Activated T-cell treated with anti-CD3 and anti-CD28 coated beads for 1 hour (primary cell): ENCODE data around the gene OTOR.
A peak's percentile ranks its signal among the peaks of the same experiment; 100 is the strongest.

Experiments
- DNase-seq: peaks from one replicate; pipeline ENCODE4 v3.0.0-alpha.2; 2020; ENCODE audit warnings: low read depth

OTOR gene, protein sequence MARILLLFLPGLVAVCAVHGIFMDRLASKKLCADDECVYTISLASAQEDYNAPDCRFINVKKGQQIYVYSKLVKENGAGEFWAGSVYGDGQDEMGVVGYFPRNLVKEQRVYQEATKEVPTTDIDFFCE

GRCh38 chr20:16748308-16748900 lies at the start of gene OTOR:
OTOR (plus strand) TSS chr20:16748358; CDS start chr20:16748402, 44 bp downstream.
- no peak for DNase-seq

GRCh38 chr20:16699293-16699692 lies 48.9 kb upstream of the OTOR start:
- DNase-seq = no peak

GRCh38 chr20:16701296-16701695 lies 46.9 kb upstream of the OTOR start:
- peak; percentile 7 for DNase-seq

DNA sequence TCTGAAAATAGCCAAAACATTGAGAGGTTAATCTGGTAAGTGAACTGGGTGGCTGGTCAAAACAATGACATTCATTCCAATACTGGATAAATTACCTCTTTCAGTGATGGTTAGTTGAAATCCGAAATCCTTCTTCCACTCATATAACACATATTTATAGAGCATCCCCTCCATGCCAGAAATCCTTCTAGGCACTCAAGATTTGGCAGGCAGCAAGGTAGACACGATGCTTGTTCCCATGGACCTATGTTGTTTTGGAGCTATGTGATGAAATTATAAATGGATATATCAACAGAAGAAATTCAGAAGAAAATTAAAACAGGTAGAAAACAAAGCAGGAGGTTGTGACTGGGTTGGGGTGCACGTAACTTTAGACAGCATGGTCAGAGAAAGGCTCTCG lies 44.6 kb upstream of the OTOR start:
- DNase-seq = no peak

- no peak for DNase-seq
These were observed 40.5 kb upstream of the OTOR start for GRCh38 chr20:16707674-16708073.

DNA sequence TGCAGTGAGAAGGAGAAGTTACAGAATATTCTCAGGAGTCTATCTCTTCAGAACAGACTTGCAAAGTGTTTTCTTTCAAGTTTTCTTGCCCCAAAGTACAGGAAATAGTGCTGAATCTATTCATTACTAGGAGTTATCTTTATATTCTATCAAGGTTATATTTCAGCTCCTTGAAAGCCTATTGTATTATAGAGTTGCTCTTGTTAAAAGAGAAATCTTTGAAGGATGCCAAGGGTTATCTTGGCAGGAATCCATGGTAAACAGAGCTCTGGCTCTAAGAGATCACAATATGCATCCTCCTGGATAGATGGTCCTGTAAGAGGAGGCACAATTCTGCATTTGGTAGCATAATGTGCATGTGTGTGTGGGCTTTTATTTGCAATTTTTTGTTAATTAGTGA lies 39.6 kb upstream of the OTOR start:
- DNase-seq = no peak

DNA sequence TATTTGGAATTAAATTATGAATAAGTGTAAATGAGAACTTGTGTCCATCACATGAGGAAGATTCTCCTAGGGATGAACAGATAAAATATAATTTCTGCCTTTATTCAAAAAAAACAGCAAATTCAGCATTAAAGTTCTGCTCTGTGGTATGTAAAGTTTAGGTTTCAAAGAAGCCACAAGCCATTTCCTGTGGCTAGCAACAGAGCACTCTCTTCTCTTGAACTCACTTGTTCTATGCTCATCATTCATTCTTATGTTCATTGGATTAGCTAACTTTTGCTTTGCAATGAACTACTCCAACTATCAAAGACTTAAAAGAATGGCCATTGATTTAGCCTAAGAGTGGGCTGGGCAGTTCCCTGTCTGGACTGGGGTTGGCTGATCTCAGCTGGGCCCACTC lies 39.1 kb upstream of the OTOR start:
- no peak for DNase-seq

GRCh38 chr20:16710781-16711180 lies 37.4 kb upstream of the OTOR start:
- no peak for DNase-seq

DNA sequence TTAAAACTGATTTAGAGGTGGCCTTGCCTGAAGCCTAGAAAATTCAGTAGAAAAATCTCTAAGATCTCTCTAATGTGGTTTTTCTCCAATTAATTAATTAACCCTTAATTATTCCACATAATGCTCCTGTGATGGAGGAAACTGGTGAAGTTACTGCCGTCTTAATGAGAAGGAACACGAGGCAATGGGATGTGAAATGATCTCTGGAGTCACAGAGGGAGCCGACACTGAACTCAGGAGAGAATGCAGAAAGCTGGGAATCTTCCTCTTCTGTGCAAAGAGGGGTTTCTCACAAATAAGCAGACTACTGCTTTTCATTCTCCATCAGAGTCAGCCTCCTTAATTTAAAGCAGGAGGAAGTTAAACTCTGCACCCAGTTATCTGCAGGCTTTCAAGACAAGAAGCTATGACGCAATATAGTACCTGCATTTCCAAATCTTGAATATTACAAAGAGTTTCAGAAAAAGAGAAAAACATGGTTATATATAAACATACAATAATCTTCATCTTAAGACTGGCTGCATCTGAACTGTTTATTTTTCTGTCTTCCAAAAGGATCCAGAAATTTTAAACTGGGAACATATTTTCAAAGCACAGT lies 36.4 kb upstream of the OTOR start:
- DNase-seq = no peak

DNA sequence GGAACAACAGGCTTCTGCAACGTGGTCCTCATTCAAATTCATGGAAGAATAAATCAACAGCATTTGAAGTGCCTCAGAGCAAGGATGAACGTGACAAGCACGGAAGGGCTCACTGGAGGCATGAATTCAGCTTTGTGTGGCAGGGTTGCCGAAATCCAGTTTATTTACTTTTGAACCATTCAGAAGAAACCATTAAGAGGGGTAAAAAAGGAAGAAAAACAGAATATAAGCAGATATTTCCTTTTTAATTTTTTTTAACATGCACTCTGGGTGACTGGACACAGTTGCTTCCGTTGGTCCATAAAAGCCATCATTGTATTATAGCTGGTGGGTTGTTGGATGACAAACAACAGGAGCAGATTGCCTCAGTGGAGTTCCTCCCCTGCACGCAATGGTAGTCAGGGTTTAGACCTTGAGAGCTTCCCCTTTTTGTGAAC lies 35.6 kb upstream of the OTOR start:
- DNase-seq = no peak

- DNase-seq = no peak
These were observed 35.1 kb upstream of the OTOR start for GRCh38 chr20:16713066-16713465.

GRCh38 chr20:16714242-16714641 lies 33.9 kb upstream of the OTOR start:
- DNase-seq = no peak

GRCh38 chr20:16714751-16715150 lies 33.4 kb upstream of the OTOR start:
- DNase-seq = no peak

DNA sequence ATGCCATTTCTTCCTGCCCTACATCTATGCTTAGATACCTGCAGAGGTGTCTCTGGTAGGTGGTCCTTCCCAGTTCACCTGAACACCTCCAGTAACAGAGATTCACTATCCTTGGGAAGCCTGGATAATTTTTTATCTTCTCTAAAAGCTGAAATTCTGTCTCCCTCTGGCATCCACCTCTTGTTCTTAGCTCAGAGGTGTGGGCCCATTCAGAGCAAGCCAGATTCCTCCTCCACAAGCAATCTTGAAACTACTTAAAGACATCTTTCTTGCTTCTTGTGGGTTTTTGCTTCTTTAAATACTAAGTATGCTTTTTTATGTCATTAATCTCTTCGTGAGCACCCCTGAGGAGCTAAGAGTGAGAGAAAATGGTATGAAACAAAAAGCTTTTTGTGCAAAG lies 28.7 kb upstream of the OTOR start:
- no peak for DNase-seq

DNA sequence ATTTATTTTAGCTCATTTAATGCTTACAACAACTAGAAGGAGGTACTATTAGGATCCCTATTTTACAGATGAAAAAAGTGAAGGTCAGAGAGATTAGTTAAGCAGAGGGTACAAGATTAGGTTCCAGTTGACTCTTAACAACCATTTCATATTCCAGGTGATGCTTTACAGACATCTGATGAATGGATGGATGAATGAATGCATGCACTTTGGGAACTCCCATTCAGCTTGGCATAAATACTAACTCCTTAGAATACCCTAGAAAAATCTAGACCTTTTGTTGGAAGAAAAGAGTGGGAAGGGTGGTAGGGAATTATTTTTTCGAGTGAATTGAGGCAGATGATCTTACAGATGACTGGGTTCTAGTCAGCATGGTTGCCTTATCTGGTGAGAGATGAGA lies 19.1 kb upstream of the OTOR start:
- DNase-seq = no peak

- DNase-seq = peak; percentile 79
These were observed 18.3 kb upstream of the OTOR start, which contains the start of gene SNRPB2 for GRCh38 chr20:16729565-16730460. SNRPB2 (plus strand) TSS chr20:16730026; CDS start chr20:16731703, 1,677 bp downstream.

- DNase-seq = no peak
These were observed 15.5 kb upstream of the OTOR start for GRCh38 chr20:16732506-16733152.

- no peak for DNase-seq
These were observed 7.6 kb upstream of the OTOR start for GRCh38 chr20:16740365-16741072.

- no peak for DNase-seq
These were observed 3.9 kb upstream of the OTOR start for GRCh38 chr20:16744178-16744807.

DNA sequence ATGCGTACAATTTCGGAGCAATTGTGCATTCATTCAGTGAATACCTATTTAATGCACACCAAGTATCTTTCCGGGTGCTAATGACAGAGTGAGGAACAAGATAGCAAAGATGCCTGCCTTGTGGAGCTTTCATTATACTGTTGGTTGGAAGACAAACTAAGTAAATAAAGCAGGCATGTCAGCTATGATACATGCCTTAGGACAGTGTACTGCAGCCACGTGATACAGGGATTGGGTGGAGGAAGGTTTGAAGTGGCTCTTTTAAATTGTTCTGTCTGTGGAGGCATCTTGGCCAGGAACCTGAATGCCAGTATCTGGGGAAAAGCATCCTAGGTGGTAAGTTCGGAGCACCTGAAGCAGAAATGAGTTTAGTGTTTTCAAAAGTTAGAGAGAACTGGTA lies 3.0 kb upstream of the OTOR start:
- no peak for DNase-seq

DNA sequence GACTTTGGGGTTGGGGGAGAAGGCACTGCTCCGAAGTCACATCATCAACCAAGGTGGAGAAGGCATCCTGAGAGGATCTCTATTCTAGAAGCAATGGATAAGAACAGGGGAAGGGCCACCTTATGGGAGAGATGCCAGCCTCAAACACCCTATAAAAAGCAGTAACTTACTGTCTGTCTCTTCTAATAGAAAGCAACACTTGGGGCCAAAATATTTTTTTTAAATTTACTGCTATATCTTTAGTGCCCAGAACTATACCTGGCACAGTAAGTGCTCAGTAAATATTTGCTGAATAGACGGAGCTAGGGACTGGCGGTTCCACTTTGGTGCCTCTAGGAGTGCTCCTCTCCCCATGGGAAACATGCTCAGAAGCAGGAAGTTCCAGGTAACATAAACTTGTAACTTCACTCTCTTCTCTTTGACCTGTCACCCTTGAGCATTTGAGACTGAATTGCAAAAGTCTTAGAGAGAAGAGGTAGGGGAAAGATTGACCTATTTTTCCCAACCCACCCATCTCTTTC lies 807 bp upstream of the OTOR start:
- DNase-seq = no peak
